HuH-7.5 (cell line): Measurements from ENCODE around the gene CHCHD1.
"Not testable (repeated sequence)": the region's sequence is repeated elsewhere in the genome, so short reads cannot be mapped to it uniquely, and the experiment has no call there.

Experiments
- DNase-seq: peaks from one replicate; pipeline ENCODE4 v3.0.0; 2011; ENCODE audit warnings: low spot score

Gene CHCHD1

DNA sequence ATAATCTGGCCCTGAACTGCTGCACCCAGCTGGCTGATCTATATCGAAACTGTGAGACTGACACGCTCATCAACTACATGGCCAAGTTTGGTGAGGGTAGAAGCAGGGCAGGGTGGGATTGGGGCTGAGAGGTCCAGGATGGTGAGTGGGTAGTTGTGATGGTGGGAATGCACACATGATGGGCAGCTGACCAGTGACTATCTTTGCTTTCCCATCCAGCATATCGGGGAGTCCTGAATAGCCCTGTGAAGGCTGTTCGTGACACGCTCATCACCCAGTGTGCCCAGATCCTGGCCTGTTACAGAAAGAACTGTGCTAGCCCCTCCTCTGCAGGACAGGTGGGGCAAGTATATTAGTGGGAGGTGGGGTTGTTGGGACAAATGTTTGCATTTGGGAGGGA is 12.5 kb upstream of the CHCHD1 start:
- DNase-seq = no peak

DNA sequence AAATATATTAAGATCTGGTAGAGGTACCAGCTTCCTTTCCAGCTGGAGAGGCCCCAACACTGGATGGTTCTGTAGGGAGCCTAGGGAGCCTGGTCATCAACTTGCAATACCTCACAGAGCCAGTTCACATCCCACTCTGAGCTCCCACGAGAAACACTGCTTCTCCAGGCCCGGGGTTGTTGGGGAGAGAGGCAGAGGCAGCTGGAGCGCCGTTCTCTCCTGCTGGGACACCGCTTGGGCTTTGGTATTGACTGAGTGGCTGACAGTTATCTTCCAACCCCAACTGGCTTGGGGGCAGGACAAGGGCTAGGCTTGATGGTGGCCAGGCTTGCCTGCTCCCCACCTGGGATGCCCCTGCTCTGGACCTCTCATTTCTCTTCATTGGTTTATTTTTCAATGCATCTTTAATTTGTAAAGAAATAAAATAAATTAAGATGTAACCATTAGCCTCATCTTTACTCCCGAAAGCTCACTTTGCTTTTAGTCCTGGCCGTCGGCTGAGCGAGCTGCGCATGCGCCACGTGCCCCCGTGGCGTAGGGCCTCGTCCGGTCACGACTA is 10.0 kb upstream of the CHCHD1 start:
- peak; percentile 28 for DNase-seq

DNA sequence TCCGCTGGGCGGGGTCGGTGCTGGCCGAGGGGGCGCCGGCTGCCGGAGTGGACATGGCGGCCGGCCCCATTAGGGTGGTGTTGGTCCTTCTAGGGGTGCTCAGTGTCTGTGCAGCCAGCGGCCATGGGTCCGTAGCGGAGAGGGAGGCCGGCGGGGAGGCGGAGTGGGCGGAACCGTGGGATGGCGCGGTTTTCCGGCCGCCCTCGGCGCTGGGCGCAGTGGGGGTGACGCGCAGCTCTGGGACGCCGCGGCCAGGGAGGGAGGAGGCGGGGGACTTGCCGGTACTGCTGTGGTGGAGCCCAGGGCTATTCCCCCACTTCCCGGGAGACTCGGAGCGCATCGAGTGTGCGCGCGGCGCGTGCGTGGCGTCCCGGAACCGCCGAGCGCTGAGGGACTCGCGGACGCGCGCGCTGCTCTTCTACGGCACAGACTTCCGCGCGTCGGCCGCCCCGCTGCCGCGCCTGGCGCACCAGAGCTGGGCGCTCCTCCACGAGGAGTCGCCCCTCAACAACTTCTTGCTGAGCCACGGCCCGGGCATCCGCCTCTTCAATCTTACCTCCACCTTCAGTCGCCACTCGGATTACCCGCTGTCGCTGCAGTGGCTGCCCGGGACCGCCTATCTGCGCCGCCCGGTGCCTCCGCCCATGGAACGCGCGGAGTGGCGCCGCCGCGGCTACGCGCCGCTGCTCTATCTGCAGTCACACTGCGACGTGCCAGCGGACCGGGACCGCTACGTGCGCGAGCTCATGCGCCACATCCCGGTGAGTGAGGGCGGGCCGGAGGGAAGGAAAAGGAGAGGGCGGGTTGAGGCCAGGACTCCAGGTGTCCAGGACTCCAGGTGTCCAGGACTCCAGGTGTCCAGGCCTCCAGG is 9.3 kb upstream of the CHCHD1 start:
- DNase-seq = peak; percentile 47

DNA sequence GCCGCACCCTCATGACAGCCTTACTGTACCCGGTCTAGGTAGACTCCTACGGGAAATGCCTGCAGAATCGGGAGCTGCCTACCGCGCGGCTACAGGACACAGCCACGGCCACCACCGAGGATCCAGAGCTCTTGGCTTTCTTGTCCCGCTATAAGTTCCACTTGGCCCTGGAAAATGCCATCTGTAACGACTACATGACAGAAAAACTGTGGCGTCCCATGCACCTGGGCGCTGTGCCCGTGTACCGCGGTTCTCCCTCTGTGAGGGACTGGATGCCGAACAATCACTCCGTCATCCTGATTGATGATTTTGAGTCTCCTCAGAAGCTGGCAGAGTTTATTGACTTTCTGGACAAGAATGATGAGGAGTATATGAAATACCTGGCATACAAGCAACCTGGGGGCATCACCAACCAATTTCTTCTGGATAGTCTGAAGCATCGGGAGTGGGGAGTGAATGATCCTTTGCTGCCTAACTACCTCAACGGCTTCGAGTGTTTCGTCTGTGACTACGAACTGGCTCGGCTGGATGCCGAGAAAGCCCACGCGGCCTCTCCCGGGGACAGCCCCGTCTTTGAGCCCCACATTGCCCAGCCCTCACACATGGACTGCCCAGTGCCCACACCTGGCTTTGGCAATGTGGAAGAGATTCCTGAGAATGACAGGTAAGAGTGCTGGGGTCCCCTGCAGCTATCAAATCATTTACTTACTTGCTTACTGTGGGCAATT is 8.5 kb upstream of the CHCHD1 start:
- DNase-seq = no peak

DNA sequence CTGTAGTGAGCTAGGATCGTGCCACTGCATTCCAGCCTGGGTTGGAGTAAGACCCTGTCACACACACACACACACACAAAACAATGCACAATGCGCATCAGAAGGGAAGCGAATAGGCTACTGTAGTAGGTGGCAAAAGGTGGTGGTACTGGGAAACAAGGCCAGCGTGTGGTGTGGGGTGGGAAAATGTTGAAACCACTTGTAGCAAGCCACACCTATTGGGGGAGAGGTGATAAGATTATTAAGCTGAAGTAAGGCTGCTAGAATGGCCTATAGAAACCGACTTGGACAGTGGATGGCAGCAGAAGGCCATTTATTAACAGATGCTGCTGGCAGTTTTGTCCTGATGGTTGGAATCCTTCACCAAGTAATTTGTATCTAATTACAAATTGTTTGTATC is 7.2 kb upstream of the CHCHD1 start:
- DNase-seq = no peak

DNA sequence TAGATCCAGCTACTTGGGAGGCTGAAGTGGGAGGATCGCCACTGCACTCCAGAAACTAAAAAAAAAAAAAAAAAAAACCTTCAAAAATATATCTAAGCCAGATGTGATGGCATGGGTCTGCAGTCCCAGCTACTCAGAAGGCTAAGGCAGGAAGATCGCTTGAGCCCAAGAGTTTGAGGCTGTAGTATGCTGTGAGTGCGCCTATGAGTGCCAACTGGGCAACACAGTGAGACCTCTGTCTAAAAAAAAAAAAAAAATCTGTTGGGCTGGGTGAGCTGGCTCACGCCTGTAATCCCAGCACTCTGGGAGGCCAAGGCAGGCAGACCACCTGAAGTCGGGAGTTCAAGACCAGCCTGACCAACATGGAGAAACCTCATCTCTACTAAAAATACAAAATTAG is 2.8 kb upstream of the CHCHD1 start:
- no peak for DNase-seq

DNA sequence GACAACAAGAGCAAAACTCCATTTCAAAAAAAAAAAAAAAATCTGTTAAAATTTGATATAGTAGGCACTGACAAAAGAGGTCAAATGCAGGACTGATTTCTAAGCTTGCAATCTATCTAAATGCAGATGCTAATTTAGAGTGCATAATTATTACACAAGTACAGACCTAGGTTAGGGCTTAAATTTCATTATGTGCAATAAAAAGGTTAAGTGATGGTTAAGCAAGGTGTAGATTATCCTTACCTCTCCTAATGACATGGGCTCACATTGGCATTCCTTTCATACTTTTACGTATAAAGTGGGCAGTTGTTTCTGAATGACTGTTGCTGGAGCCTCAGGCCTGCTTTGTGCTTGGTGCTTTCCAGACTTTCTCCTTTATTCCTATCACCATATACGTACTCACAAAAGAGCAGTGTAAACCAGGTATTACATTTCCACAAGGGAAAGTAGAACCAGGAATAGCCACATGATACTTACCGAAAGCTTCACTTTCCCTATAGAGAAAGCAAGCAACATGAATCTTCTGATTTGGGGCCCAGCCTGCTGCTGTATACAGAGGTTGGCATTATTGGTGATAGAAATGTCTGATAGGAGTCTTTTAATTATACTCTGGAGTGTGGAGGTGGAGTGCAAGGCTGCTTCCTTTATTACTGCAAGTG is 2.2 kb upstream of the CHCHD1 start:
- DNase-seq = no peak

DNA sequence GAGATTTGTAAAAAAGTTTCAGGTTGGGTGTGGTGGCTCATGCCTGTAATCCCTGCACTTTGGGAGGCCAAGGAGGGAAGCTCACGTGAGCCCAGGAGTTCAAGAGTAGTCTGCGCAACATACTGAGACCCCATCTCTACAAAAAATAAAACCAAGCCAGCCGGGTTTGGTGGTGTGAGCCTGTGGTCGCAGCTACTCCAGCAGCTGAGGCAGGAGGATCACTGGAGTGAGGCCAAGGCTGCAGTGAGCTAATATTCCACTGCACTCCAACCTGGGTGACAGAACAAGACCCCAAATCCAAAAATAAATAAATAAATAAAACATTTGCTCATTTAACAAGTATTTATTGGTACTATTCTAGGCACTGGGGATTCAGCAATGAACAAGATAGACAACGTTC is 1.5 kb upstream of the CHCHD1 start:
- DNase-seq = no peak

DNA sequence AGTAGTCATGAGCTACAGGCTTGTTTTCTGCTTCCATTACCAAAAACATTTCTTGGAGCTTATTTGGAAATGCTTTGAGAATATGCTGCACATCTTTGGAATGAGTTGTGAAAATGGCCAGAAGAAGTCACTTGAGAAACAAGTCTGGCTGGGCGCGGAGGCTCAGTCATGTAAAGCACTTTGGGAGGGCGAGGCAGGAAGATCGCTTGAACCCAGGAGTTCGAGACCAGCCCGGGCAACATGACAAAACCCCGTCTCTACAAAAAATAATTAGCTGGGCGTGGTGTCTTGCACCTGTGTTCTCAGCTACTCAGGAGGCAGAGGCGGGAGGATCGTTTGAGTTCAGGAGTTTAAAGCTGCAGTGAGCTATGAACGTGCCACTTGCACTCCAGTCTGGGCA is 882 bp upstream of the CHCHD1 start:
- no peak for DNase-seq

DNA sequence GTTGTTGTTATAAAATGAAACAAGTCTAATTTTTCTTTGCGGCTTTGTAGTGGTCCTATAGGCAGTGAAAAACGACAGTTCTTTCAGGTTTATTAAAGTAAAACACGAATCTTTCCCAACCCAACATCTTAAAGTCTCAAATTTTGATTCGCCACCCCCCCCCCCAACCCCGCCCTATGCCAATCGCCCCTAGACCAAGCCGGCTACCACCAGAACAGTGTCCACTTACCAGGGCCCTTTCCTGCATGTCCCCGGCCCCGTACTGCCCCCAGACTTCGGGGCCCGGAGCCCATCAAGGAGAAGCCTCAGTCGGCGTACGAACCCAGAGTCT is 335 bp upstream of the CHCHD1 start:
- no peak for DNase-seq

DNA sequence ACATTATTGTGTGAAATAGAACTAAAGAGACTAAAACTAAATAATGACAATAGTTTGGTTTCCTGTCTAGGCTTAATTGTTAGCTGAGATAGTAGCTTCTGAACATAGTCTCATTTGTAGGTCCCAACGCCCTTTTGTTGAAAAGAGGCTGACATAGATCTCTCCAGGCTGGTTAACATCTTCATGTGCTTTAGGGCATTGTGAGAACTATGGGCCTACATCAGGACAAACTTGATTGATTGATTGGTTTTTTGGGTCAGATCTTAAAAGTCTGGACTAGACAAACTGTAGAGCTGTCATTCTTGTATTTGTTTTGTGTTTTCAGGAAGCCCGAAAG is 869 bp downstream of the CHCHD1 start:
- no peak for DNase-seq

DNA sequence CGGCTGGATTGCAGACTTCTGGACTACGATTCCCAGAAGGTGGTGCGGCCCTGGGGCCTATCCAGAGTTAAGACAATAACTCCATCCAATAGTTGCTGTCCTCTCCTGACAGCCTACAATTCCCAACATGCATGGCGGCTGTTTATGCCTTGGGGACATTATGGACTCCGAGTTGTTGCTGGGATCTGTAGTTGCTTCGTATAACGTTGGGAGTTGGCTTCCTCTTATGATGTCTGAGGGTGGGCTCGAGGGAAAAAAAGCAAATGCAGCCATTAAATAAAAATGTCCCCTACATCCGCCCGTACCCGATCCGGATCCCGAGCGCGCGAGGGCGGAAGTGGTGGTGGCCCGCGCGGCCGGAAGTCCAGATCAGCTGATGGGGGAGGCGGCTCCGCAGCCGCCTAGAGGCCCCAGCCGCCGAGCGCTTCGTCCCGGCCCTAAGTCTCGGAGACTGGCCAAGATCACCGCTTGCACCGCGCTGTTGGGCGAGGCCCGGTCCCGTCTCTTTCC is 3.4 kb downstream of the CHCHD1 start, which contains the start of gene ZSWIM8:
ZSWIM8 (plus strand) TSS at position 396 of the 510 bp plus-strand sequence. CDS start 273 bp downstream, outside the sequence.
- peak; percentile 92 for DNase-seq

DNA sequence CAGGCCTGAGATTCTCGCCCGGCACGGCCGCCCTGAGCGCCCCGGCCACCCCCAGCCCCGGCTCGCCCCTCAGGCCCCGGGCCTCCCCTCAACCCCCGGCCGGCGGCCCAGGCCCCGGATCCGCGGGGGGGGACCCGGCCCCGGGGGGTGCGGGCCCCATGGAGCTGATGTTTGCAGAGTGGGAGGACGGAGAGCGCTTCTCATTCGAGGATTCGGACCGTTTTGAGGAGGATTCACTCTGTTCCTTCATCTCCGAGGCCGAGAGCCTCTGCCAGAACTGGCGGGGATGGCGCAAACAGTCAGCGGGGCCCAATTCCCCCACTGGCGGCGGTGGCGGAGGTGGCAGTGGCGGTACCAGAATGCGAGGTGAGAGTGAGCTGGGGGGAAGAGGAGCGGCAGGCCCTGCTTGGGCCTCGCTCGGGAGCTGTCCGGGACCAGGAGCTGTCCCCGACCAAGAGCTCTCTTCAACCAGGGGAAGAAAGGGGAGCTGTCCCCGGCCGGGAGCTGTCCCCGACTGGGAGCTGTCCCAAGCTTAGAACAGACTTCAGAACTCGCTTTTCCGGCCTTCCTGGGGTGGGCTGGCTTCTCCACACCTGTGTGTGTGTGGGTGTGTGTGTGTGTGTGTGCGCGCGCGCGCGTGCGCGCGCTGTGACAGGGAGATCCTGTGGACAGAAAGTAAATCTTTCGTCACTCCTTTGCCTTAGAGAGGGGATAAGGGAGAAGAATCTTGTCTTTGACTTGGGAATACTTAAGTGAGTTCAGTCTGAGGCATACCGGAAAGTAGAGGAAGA is 4.1 kb downstream of the CHCHD1 start:
- DNase-seq = peak; percentile 53

DNA sequence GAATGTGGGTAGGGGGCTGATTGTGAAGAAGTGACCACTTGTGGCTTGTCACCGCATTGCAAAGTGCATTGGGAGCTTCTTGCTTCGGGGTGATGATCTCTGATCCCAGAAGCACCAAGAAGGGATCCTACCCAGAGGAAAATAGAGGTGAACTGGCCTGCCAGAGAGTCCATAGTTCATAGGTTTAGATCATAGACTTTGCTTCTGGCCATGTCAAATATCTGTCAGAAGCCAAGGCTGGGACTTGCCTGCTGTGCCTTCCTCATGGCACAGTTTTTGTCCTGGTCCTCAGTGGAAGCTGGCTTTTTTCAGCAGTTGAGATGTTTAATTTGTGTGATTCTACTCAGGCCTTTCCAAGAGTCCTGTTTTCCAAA is 4.7 kb downstream of the CHCHD1 start:
- peak; percentile 22 for DNase-seq

DNA sequence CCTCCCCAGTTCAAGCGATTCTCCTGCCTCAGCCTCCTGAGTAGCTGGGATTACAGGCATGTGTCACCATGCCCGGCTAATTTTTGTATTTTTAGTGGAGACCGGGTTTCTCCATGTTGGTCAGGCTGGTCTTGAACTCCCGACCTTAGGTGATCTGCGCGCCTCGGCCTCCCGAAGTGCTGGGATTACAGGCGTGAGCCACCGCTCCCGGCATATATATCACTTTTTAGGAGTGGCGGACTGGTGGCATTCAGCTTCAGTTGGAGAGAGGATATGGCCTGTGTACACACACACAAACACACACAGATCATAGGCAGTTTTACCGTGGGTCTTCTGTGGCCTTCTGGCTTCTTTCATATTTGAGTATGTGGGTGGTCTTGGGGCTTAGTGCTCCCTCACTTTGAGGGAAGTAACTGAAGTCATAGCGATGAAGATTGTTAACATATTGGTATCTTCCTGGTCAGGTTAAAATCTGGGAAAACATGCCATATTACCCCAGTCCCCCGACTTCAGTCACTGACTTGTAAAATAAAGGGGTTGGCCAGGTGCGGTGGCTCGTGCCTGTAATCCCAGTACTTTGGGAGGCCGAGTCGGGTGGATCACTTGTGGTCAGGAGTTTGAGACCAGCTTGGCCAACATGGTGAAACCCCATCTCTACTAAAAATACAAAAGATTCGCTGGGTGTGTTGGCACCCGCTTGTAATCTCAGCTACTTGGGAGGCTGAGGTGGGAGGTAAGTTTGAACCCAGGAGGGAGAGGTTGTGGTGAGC is 5.4 kb downstream of the CHCHD1 start:
- DNase-seq = not testable (repeated sequence)

DNA sequence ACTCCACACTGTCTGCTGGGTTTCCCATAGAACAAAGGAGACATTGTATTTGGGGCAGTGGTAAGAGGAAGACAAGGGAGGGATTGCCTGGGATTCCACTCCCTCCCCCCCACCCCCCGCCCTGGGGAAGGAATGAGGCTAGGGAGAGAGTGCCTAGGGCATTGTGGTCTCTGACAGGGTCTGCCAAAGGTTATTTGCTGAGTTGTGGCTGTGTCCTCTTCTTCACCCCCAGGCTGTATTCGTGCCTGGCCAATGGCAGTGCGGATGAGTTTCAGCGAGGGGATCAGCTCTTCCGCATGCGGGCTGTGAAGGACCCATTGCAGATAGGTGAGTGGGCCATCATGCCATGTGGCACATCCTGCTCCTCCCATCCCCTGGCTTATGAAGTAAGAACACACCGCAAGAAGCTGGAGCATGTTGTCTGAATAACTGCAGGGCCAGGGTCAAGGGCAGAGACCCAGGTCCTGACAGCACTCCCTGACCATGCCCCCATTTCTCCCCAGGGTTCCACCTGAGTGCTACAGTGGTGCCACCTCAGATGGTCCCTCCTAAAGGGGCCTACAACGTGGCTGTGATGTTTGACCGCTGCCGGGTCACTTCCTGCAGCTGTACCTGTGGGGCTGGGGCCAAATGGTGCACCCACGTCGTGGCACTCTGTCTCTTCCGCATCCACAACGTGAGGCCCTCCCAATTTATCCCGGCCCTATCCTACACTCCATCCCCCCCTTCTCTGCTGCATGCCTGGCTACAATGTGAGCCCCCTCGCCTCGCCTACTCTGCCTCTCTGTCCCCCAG is 7.2 kb downstream of the CHCHD1 start:
- no peak for DNase-seq

DNA sequence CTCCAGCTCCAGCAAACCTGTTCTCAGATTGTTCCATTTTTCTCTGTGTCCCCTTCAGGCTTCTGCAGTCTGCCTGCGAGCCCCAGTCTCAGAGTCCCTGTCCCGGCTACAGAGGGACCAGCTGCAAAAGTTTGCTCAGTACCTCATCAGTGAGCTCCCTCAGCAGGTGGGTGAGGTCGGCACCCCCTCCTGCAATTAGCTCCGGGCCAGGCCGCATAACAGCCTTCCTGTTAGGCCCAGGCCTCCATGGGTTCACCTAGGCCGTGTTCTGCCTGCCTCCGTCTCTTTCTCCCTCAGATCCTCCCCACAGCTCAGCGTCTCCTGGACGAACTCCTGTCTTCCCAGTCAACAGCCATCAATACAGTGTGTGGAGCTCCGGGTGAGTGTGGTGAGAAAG is 7.8 kb downstream of the CHCHD1 start:
- no peak for DNase-seq

DNA sequence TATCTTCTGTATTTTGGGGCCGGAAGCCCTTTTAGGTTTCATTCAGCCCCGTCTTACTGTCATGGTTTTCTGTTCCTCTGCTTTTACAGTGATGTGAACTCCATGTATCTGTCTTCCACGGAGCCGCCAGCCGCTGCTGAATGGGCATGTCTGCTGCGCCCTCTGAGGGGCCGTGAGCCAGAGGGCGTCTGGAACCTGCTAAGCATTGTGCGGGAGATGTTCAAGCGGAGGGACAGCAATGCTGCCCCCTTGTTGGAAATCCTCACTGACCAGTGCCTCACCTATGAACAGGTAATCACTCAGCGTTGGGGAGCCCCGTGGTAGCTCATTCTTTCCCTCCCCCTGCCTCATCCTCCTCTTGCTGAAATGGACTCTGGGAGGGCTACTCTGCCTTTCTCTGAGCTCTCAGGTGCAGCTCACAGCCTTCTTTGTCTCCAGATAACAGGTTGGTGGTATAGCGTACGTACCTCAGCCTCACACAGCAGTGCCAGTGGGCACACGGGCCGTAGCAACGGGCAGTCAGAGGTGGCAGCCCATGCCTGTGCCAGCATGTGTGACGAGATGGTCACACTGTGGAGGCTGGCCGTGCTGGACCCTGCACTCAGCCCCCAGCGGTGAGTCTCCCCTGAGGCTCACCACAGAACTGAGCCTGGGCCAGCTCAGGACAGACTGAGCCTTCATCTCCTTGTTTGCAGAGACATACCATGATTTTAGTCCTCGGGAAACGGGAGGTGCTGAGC is 9.2 kb downstream of the CHCHD1 start:
- no peak for DNase-seq

DNA sequence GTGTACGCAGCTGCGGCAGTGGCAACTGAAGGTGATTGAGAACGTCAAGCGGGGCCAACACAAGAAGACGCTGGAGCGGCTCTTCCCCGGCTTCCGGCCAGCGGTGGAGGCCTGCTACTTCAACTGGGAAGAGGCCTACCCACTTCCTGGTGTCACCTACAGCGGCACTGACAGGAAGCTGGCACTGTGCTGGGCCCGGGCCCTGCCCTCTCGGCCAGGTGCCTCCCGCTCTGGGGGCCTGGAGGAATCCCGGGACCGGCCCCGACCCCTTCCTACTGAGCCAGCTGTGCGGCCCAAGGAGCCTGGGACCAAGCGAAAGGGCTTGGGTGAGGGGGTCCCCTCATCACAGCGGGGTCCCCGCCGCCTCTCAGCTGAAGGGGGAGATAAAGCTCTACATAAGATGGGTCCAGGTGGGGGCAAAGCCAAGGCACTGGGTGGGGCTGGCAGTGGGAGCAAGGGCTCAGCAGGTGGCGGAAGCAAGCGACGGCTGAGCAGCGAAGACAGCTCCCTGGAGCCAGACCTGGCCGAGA is 10.1 kb downstream of the CHCHD1 start:
- no peak for DNase-seq
